ENCODE measurements around the gene TCF21.

GRCh38 chr6:133857696-133858095, 31.2 kb upstream of the TCF21 start:
- TF ChIP-seq CTCF (IDR thresholded peaks at IDR 0.05): no peak
- no peak for TF ChIP-seq EP300 (IDR thresholded peaks at IDR 0.05)
